NOMO-1 (cell line): ENCODE measurements around the gene MROH2B.

Experiments
- DNase-seq, 2 experiments: peaks; one replicate each; lab custom pipeline; 2025; ENCODE audit not compliant: unreplicated experiment in 2 of 2; lab: John Stamatoyannopoulos, UW

MROH2B gene

DNA sequence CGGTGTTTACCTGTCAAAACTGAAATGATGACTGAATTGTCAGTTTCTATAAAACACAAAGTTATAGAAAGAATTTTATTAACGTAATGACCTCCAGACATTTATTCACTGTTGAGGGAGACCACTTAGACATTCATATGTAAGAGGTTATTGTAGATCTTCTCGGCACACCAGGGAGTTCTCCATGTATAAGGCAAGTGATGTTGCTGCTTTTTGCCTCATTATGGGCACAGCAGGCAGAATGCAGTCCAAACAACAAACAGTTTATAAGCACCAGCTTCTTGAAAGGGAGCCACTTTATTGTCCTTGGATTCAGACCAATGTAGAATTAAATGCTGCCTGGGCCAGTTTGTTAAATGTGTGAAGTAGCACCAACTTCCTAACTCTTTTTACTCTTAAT lies 95.1 kb downstream of the MROH2B start:
- DNase-seq = no peak

DNA sequence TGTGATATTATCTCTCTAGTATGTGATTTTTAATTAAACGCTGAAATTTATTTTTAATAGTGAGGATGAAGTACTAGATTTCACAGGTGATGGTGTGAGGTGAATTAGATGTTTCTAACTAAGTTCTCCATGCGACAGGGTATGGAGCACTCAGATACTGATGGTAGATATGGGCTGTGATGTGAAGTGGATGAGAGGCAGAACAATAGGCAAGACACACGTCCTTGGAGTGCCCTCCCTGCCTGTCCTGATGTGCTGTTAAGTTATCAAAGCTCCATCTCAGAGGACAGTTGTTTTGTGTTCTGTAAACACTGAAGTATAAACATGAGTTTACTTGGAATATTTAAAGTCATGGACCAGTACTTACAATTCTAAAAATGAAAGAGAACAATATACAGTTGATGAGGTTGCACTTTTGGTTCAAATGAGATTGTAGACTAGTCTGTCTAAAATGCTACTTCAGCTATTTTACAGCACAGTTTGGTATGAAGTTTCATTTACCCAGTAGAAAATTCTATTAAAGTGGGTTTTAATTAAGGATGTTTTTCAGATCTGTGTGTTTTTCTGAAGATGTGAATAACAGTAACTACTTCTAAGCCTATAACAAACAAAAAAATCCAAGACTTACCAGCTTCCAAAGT lies 97.7 kb downstream of the MROH2B start:
- DNase-seq = no peak

DNA sequence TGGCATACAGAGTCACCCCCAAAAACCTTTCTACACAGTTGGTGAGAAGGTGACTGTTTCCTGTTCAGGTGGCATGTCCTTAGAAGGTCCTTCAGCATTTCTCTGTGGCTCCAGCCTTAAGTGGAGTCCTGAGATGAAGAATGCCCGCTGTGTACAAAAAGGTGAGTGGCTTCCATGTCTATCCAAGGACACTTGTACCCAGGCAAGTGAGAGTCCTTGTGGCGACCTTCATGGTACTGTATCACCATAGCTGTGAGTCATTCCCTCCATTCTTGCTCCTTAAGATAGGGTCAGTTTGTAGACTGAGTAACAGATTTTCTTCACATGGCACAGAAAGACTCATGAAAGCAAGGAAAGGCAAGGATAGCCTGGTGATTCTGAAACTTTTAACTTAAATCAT lies 98.7 kb downstream of the MROH2B start:
- DNase-seq = no peak

DNA sequence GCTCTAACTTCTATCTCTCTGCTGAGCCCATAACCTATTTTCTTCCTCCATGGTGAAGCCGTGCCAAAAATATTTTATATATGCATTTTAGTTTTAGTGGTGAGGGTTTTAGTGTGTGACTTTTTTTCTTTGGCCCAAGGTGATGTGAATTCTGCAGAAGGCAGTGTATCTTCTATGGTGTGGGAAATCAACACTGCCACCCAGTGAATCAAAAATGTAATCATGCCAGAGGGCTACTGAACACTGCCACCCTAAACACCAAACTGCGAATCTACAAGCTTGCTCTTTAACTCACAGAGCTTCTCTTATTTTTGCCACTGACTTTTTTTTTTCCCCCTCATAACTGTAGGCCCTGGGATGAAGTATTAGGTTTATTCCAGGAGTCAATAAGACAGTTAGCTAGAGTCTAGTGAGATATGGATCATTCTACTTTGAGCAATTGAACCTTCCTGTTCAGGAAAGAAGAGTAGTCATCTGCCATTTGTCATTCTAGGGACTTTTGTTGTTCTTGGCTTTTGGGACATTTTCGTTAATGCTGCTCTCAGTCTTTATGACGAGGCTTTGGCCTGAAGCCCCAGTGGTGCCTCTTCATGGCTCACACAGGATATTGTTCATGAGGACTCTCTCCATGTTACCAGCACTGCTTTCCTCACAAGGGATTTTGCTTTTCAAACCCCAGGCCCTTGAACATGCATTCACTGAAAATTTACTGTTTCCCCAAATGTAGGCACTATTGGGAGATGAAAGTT lies 108.8 kb downstream of the MROH2B start:
- DNase-seq = no peak

DNA sequence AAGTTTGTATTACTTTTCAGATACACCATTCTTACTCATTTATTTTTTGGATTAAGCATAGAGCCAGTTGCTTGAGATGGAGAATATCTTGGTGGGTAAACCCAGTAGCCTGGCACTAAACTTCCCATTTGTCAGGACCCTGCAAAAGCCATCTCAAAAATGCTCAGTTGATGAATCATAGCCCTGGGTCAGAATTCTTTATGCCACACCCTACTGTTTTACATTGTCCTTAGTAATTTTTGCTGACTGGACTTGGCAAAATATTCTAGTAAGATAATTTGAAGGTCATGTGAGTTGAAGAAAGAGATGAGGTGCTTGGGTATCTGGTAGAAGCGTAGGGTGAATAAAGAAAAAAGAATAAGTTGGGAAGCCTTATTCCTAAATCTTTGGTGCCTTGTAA lies 111.1 kb downstream of the MROH2B start:
- no peak for DNase-seq

DNA sequence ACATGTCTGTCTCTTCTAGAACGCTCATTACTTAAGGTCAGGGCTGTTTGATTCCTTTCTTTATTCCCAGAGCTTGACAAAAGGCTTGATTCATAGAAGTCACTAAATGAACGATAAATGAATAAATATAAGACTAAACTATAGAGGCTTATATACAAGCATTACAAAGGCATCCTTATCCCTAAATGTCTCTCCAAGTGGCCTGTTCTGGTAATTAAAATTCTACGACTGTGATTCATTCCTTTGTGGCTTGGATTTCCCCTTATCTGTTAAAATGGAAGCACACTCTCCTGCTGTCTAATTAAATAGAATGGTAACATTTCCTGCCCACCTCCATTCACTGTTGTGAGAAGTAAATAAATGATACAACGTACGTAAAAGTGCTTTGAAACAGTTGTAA lies 112.3 kb downstream of the MROH2B start:
- DNase-seq = no peak

DNA sequence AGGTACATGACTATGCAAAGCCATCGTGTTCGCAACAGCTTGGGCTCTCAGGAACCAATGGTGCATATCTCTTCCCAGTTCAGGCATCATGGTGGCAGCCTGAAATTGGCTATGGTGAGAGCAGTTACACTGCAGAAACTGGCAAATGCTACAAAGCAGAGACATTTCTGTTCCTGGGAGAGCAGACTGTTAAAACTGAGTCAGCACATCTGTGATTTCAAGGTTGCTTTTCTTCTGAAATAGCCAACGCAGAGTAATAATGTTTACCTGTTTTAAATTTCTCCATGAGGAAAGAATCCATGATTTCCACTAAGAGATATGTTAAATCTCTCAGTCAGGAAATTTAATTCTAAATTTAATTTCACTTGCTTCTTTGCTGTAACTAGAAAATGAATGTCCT lies 114.1 kb downstream of the MROH2B start:
- no peak for DNase-seq

DNA sequence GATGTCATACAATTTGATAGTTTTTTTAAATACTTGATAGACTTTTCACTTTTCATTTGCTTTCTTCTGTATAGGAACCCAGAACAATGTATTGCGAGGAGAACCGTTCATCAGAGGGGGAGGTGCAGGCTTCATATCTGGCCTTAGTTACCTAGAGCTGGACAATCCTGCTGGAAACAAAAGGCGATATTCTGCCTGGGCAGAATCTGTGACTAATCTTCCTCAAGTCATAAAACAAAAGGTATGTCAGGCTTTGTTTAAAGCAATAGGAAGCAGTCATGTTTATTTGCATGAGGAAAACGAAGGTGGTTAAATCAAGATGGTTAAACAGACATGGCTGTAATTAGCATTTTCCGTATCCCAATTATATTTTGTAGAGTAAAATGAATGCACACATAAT lies 115.8 kb downstream of the MROH2B start:
- DNase-seq = no peak
